Fibroblast of lung (primary cell): ENCODE measurements around the gene PTPN22. TPM values are rescaled to one million over a fixed set of nuclear protein-coding genes. Genes with fewer than 3 reads are reported as not detected.

Source experiments
- DNase-seq, 2 donors: peaks; one replicate each; pipeline versions ENCODE4 v3.0.0 to v3.0.0-alpha.2; 2010; ENCODE audit warnings: low read depth in 2 of 2
- H2AFZ ChIP-seq: 2 replicates; pipeline ENCODE4 v1.5.1; 2012; ENCODE audit warnings: low read length, control low read depth, inconsistent platforms
- H3K27ac ChIP-seq: 2 replicates; pipeline ENCODE4 v1.5.1; 2011; ENCODE audit warnings: low read length, control low read depth; ENCODE audit not compliant: insufficient read depth
- H3K27me3 ChIP-seq: 2 replicates; pipeline ENCODE4 v1.5.1; 2011; ENCODE audit warnings: mild to moderate bottlenecking, low read length; ENCODE audit not compliant: control insufficient read depth, insufficient read depth
- H3K36me3 ChIP-seq: 2 replicates; pipeline ENCODE4 v1.5.1; 2011; ENCODE audit warnings: low read length; ENCODE audit not compliant: control insufficient read depth, insufficient read depth
- H3K4me1 ChIP-seq: 2 replicates; pipeline ENCODE4 v1.5.1; 2011; ENCODE audit warnings: low read length; ENCODE audit not compliant: control insufficient read depth, insufficient read depth; ENCODE audit errors: extremely low read depth
- H3K4me2 ChIP-seq: 2 replicates; pipeline ENCODE4 v1.5.1; 2011; ENCODE audit warnings: low read length, control low read depth; ENCODE audit not compliant: insufficient read depth; ENCODE audit errors: extremely low read depth
- H3K4me3 ChIP-seq, 4 experiments: fragments of 200-600 bp in 1 of 4; sonication (generic) in 1 of 4; replicated peaks in 1 of 4; 2 replicates each; pipeline ENCODE4 v1.5.1; 2011 to 2016; ENCODE audit warnings: low read length in 4 of 4, low read depth in 3 of 4, mild to moderate bottlenecking in 3 of 4, control low read depth in 2 of 4, inconsistent platforms in 1 of 4, mixed read lengths in 1 of 4; ENCODE audit not compliant: insufficient read depth in 1 of 4; ENCODE audit errors: control extremely low read depth in 1 of 4
- H3K79me2 ChIP-seq: 2 replicates; pipeline ENCODE4 v1.5.1; 2012; ENCODE audit warnings: mild to moderate bottlenecking, low read length, inconsistent platforms; ENCODE audit not compliant: control insufficient read depth, insufficient read depth
- H3K9ac ChIP-seq: 2 replicates; pipeline ENCODE4 v1.5.1; 2011; ENCODE audit warnings: mild to moderate bottlenecking, low read length, control low read depth; ENCODE audit not compliant: insufficient read depth
- H3K9me3 ChIP-seq: 2 replicates; pipeline ENCODE4 v1.5.1; 2012; ENCODE audit warnings: low read depth, low read length; ENCODE audit not compliant: control insufficient read depth, insufficient read depth
- H4K20me1 ChIP-seq: 2 replicates; pipeline ENCODE4 v1.5.1; 2011; ENCODE audit warnings: low read length; ENCODE audit not compliant: control insufficient read depth, insufficient read depth; ENCODE audit errors: extremely low read depth
- CTCF ChIP-seq, 2 donors: IDR thresholded peaks in 1 of 2; conservative IDR thresholded peaks in 1 of 2; 1 replicate in 1 of 2; 2 replicates in 1 of 2; pipeline ENCODE4 v1.5.1; 2011 to 2012; ENCODE audit warnings: low read length in 2 of 2, control low read depth in 1 of 2, inconsistent platforms in 1 of 2, low read depth in 1 of 2, mild to moderate bottlenecking in 1 of 2
- EZH2 ChIP-seq: IDR thresholded peaks from 2 replicates; pipeline ENCODE4 v1.5.1; 2012; ENCODE audit warnings: low read length, control low read depth, mild to moderate bottlenecking; ENCODE audit errors: missing control alignments
- polyA plus RNA-seq, 2 donors: library from polyadenylated mRNA; depleted of rRNA in 1 of 2; stranded (reverse) in 1 of 2; unstranded in 1 of 2; fragments of >200 nt; gene quantifications; 2 replicates each; pipeline ENCODE4 v1.2.1, GENCODE V29; 2011 to 2012; ENCODE audit warnings: missing spikeins in 1 of 2
- total RNA-seq: library from RNA; depleted of rRNA; stranded (reverse); fragments of >200 nt; gene quantifications from 2 replicates; pipeline ENCODE4 v1.2.1, GENCODE V29; 2014

The PTPN22 gene
- total and polyA plus RNA-seq, 2 donors (not counting 1 experiment from before 2014, with no cell fraction given), result 0.10 to 0.33 TPM

- H3K4me1 ChIP-seq, result no peaks in the 10 kb centered on the region
- H4K20me1 ChIP-seq, result no peaks in the 10 kb centered on the region
- H3K79me2 ChIP-seq, result no peaks in the 10 kb centered on the region
- no peak overlapping the region for H3K27ac ChIP-seq
- TF ChIP-seq EZH2 (no peak), CTCF (conservative IDR thresholded peaks at IDR 0.05 in 1 of 2, IDR thresholded peaks at IDR 0.05 in 1 of 2; ENCODE audit: low read depth in 1 of 2, low read length in 2 of 2) (no peak)
- H3K4me3 ChIP-seq, result no peak overlapping the region
- no peaks in the 10 kb centered on the region for H3K27me3 ChIP-seq
- H3K9me3 ChIP-seq, result no peaks in the 10 kb centered on the region
- DNase-seq, result no peak
- H2AFZ ChIP-seq, result no peak overlapping the region
- no peak overlapping the region for H3K9ac ChIP-seq
- H3K36me3 ChIP-seq, result peaks cover 2% of the 10 kb centered on the region
- no peak overlapping the region for H3K4me2 ChIP-seq
These were observed 19.3 kb upstream of the PTPN22 start for GRCh38 chr1:113890816-113891215.

- H2AFZ ChIP-seq, result no peak within 1 kb of the TSS
- H3K4me1 ChIP-seq, result no peaks in the 10 kb centered on the region
- TF ChIP-seq EZH2, result no peak
- TF ChIP-seq CTCF (conservative IDR thresholded peaks at IDR 0.05 in 1 of 2, IDR thresholded peaks at IDR 0.05 in 1 of 2; ENCODE audit: low read depth in 1 of 2, low read length in 2 of 2), result no peak
- no peak within 1 kb of the TSS for H3K9ac ChIP-seq
- no peak within 1 kb of the TSS for H3K4me2 ChIP-seq
- no peaks in the 10 kb centered on the region for H3K36me3 ChIP-seq
- no peak for DNase-seq
- H3K9me3 ChIP-seq, result no peaks in the 10 kb centered on the region
- no peaks in the 10 kb centered on the region for H3K27me3 ChIP-seq
- H4K20me1 ChIP-seq, result no peaks in the 10 kb centered on the region
- H3K4me3 ChIP-seq, result no peak within 1 kb of the TSS
- no peaks in the 10 kb centered on the region for H3K79me2 ChIP-seq
- H3K27ac ChIP-seq, result no peak within 1 kb of the TSS
These were observed 16.1 kb upstream of the PTPN22 start, which contains the start of gene BCL2L15 for GRCh38 chr1:113887402-113888175. BCL2L15 (minus strand) TSS chr1:113887581; CDS start chr1:113887375, 206 bp downstream.

DNA sequence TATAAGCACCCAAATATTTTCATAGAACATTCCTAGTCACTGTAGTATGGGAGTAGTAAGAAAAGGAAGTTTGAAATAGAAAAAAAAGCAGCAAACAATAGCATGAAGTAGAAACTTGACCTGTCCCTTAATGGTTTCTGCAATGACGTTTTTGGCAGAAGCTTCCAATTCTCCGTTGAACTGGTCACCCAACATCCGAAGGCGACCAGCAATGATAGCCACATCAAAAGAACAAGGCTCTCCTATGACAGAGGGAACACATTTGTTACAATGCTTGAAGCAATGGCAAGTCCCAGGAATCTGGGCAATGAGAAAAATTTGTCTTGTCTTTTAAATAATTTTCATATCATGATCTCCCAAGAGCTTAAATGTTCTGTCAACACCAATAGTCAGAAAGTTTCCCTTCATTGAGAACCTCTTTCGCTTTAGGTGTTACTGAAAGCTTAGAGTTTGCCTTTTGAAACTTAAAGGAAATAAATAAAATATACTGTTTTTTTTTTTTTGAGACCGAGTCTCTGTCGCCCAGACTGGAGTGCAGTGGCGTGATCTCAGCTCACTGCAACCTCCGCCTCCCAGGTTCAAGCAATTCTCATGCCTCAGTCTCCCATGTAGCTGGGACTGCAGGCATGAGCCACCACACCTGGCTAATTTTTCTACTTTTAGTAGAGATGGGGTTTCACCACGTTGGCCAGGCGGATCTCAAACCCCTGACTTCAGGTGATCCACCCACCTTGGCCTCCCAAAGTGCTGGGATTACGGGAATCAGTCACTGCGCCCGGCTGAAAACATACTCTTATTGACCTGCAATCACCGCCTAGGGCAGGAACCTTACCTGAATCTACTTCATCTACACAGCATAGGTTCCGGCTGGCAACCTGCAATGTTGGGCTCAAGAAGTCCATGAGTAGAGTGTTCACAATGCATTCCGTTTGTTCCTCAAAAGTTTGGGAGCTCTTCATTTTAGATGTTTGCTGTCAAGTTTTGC, 15.2 kb upstream of the PTPN22 start:
- Histone ChIP-seq H3K27ac (no peak overlapping the region), H3K9me3 (no peaks in the 10 kb centered on the region), H3K9ac (no peak overlapping the region), H3K4me2 (no peak overlapping the region), H3K79me2 (no peaks in the 10 kb centered on the region), H4K20me1 (no peaks in the 10 kb centered on the region), H2AFZ (no peak overlapping the region), H3K27me3 (no peaks in the 10 kb centered on the region), H3K36me3 (no peaks in the 10 kb centered on the region), H3K4me3 (no peak overlapping the region), H3K4me1 (no peaks in the 10 kb centered on the region)
- TF ChIP-seq CTCF (conservative IDR thresholded peaks at IDR 0.05 in 1 of 2, IDR thresholded peaks at IDR 0.05 in 1 of 2; ENCODE audit: low read depth in 1 of 2, low read length in 2 of 2), result no peak
- DNase-seq, result no peak
